ENCODE data around the gene SYT7. TPM values are rescaled to one million over a fixed set of nuclear protein-coding genes. Genes with fewer than 3 reads are reported as not detected.

Gene SYT7
- total and polyA plus RNA-seq, 10 donors, result 0.14 to 5.3 (median 2.3) TPM

DNA sequence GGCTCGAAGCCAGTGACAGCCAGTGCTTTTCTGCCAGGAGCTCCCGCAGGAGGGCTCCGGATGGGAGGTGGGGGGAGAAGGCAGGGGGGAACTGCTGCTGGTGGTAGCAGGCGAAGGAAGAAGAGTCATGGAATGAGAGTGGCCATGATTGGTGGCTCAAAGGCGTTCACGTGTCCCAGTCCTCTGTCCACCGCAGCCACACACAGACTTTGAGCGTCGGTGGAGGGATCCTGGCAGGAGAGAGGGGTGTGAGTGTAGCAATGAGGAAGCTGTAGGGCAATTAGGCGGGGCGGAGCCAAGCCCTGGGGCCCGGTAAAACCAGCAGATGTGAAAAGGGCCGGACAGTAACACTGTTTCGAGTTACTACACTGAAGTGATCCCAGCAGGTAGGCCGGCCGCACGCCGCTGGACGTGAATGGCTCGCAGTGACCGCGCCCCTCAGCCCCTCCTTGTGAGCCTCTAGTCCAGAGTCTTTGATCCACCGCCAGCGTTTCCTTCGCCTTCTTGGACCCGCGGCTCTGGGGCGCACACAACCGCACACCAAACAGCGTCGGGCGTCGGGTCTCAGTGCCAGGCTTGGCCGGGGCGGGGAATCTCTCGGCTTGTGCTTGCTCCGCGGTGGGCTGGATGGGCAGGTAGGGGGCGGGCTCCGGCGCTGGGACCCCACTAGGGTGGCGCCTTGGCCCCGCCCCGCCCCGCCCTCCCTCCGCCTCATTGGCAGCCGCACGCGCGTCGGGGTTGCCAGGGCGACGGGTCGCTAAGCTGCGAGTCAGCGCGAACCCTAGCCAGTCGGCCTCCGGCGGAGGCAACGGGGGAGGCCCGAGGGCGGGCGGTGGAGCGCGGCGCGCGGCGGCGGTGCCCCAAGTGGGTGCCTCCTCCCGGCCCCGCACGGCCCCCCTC, 72.7 kb downstream of the SYT7 start, which contains the start of gene LRRC10B:
Gene LRRC10B, plus strand, starts transcription at position 788 of the 900 bp plus-strand sequence. CDS start 250 bp downstream, outside the sequence.
- Histone ChIP-seq H3K9me3 (no peaks in the 10 kb centered on the region), H3K36me3 (no peaks in the 10 kb centered on the region), H3K4me1 (peaks cover 9 to 27% (median 22%) of the 10 kb centered on the region in 6 donors), H3K27me3 (replicated peaks in 1 of 7) (peaks cover 7 to 86% (median 48%) of the 10 kb centered on the region in 7 donors), H3K4me3 (peak within 1 kb of the TSS; percentile 1 to 66 (median 33)), H3K27ac (peak within 1 kb of the TSS in 1 of 8 donors; percentile 33)
- intact Hi-C loops (cut with DNase I; ENCODE audit: low total_unique reads), result no loop called here
- 3 to 6% (median 5%) methylated on average over 27 to 74 of the region's 74 CpGs for WGBS, 5 donors
- DNase-seq, result no peak
- TF ChIP-seq POLR2A (IDR thresholded peaks at IDR 0.05) (no peak), POLR2AphosphoS5 (IDR thresholded peaks at IDR 0.05) (no peak)
- TF ChIP-seq, protein P1, sequence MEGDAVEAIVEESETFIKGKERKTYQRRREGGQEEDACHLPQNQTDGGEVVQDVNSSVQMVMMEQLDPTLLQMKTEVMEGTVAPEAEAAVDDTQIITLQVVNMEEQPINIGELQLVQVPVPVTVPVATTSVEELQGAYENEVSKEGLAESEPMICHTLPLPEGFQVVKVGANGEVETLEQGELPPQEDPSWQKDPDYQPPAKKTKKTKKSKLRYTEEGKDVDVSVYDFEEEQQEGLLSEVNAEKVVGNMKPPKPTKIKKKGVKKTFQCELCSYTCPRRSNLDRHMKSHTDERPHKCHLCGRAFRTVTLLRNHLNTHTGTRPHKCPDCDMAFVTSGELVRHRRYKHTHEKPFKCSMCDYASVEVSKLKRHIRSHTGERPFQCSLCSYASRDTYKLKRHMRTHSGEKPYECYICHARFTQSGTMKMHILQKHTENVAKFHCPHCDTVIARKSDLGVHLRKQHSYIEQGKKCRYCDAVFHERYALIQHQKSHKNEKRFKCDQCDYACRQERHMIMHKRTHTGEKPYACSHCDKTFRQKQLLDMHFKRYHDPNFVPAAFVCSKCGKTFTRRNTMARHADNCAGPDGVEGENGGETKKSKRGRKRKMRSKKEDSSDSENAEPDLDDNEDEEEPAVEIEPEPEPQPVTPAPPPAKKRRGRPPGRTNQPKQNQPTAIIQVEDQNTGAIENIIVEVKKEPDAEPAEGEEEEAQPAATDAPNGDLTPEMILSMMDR (IDR thresholded peaks at IDR 0.05 in 8 of 11, conservative IDR thresholded peaks at IDR 0.05 in 3 of 11), result no peak

DNA sequence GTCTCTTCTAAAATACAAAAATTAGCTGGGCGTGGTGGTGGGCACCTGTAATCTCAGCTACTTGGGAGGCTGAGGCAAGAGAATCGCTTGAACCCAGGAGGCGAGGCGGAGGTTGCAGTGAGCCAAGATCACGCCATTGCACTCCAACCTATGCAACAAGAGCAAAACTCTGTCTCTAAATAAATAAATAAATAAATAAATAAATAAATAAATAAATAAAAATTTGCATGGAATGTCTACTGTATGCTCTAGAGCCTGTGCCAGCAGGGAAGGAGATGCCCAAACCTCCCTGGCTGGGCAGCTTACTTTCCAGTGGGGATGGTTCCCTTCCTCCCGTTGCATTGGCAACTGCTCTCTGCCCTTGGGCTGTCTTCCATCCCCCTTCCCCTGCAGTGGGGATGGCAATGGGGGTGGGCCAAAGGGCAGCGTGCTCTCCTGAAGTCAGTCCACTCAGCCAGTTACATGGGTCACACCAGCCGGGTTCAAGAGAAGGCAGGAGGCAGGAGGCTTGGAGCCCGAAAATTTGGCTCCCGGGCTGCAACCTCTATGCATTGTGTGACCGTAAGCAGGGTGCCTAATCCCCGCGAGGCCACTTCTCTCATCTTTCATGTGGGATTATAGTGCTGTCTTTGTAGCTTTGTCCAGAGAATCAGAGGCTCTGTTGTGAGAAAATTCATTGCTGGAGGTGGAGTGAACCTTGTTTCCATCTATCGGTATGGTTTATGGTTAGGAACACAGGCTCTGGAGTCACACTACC, 73.7 kb downstream of the SYT7 start:
- peaks cover 7 to 76% (median 48%) of the 10 kb centered on the region in 7 donors for H3K27me3 ChIP-seq (replicated peaks in 1 of 7)
- intact Hi-C loops (cut with DNase I; ENCODE audit: low total_unique reads), result no loop called here
- WGBS, 5 donors, result 61 to 75% (median 69%) methylated on average over 14 of the region's 14 CpGs
- peaks cover 9 to 26% (median 22%) of the 10 kb centered on the region in 6 donors for H3K4me1 ChIP-seq
- TF ChIP-seq, protein P1 (IDR thresholded peaks at IDR 0.05 in 8 of 11, conservative IDR thresholded peaks at IDR 0.05 in 3 of 11), result no peak
- TF ChIP-seq POLR2AphosphoS5 (IDR thresholded peaks at IDR 0.05) (no peak), POLR2A (IDR thresholded peaks at IDR 0.05) (no peak)
- no peak overlapping the region for H3K27ac ChIP-seq
- no peak overlapping the region for H3K4me3 ChIP-seq
- H3K36me3 ChIP-seq, result no peaks in the 10 kb centered on the region
- no peak for DNase-seq
- no peaks in the 10 kb centered on the region for H3K9me3 ChIP-seq

DNA sequence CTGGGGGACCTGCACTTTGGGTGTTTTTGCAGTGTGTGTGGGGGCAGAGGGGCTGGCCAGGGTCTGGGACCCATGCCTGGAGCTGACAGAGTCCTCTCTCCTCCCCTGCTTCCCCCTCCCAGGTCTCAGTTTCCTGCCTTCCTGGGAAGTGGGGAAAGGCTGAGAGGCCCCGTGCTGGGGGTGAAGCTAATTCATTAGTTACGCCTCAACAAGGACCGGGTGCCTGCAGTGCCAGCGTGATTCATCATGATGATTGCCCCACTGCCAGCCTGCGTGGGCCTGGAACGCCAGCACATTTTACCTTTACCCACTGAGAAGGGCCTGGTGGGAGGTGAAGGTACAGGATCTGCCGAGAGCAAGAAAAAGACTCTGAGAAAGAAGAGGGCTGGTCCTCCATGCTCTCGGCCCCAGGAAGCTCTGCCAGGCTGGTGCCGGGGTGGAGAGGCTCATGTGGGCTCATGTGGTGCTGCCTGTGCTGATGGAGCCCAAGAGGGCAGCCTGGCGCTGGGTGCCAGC, 75.2 kb downstream of the SYT7 start:
- intact Hi-C loops (cut with DNase I; ENCODE audit: low total_unique reads), result no loop called here
- no peak for DNase-seq
- H3K4me3 ChIP-seq, result no peak overlapping the region
- TF ChIP-seq, protein P1 (IDR thresholded peaks at IDR 0.05 in 8 of 11, conservative IDR thresholded peaks at IDR 0.05 in 3 of 11), result no peak
- no peak for TF ChIP-seq POLR2A (IDR thresholded peaks at IDR 0.05)
- TF ChIP-seq POLR2AphosphoS5 (IDR thresholded peaks at IDR 0.05), result no peak
- WGBS, 5 donors, result 57 to 67% (median 66%) methylated on average over 10 of the region's 10 CpGs
- peaks cover 9 to 26% (median 22%) of the 10 kb centered on the region in 6 donors for H3K4me1 ChIP-seq
- H3K27ac ChIP-seq, result no peak overlapping the region
- no peaks in the 10 kb centered on the region for H3K36me3 ChIP-seq
- peaks cover 7 to 61% (median 46%) of the 10 kb centered on the region in 7 donors for H3K27me3 ChIP-seq (replicated peaks in 1 of 7)
- no peaks in the 10 kb centered on the region for H3K9me3 ChIP-seq

Measured in spleen (tissue), 11 donors.